DMS114 treated with DMSO at 0.1 percent for 48 hours (cell line): ENCODE measurements around the gene SPINK5.

ENCODE experiments used
- DNase-seq: peaks from one replicate; lab custom pipeline; 2025; ENCODE audit not compliant: unreplicated experiment; lab: John Stamatoyannopoulos, UW

The SPINK5 gene

GRCh38 chr5:148090773-148091250 lies 27.0 kb downstream of the SPINK5 start:
- no peak for DNase-seq

GRCh38 chr5:148091991-148092964 lies 28.5 kb downstream of the SPINK5 start:
- DNase-seq = no peak

- no peak for DNase-seq
Measured at GRCh38 chr5:148094336-148094735, 30.6 kb downstream of the SPINK5 start.

GRCh38 chr5:148104226-148104625 lies 40.4 kb downstream of the SPINK5 start:
- no peak for DNase-seq

- no peak for DNase-seq
Measured at GRCh38 chr5:148107608-148108007, 43.8 kb downstream of the SPINK5 start.

- DNase-seq = no peak
Measured at GRCh38 chr5:148113243-148113642, 49.5 kb downstream of the SPINK5 start.

GRCh38 chr5:148120317-148120716 lies 56.5 kb downstream of the SPINK5 start:
- DNase-seq = no peak

- no peak for DNase-seq
Measured at GRCh38 chr5:148125641-148126040, 61.9 kb downstream of the SPINK5 start.

- DNase-seq = no peak
Measured at GRCh38 chr5:148135091-148136048, 71.6 kb downstream of the SPINK5 start.

- DNase-seq = no peak
Measured at GRCh38 chr5:148140846-148141245, 77.1 kb downstream of the SPINK5 start.

GRCh38 chr5:148141645-148142044 lies 77.9 kb downstream of the SPINK5 start:
- no peak for DNase-seq

GRCh38 chr5:148145916-148146315 lies 82.1 kb downstream of the SPINK5 start:
- DNase-seq = no peak

- no peak for DNase-seq
Measured at GRCh38 chr5:148146487-148146886, 82.7 kb downstream of the SPINK5 start.

- no peak for DNase-seq
Measured at GRCh38 chr5:148147415-148147814, 83.6 kb downstream of the SPINK5 start.

- DNase-seq = no peak
Measured at GRCh38 chr5:148151872-148152271, 88.1 kb downstream of the SPINK5 start.

GRCh38 chr5:148152781-148153180 lies 89.0 kb downstream of the SPINK5 start:
- no peak for DNase-seq

- no peak for DNase-seq
Measured at GRCh38 chr5:148156609-148157008, 92.8 kb downstream of the SPINK5 start.

- no peak for DNase-seq
Measured at GRCh38 chr5:148162038-148162437, 98.3 kb downstream of the SPINK5 start.

- no peak for DNase-seq
Measured at GRCh38 chr5:148163345-148163744, 99.6 kb downstream of the SPINK5 start.

- DNase-seq = no peak
Measured at GRCh38 chr5:148166550-148167283, 102.9 kb downstream of the SPINK5 start.

- DNase-seq = no peak
Measured at GRCh38 chr5:148168246-148168645, 104.5 kb downstream of the SPINK5 start, which contains the start of gene SPINK14. Gene SPINK14, plus strand, starts transcription at chr5:148168546. Its CDS starts 1,187 bp downstream, at chr5:148169733.
